D341Med (cell line): ENCODE measurements around the gene TBC1D26.
A peak's percentile ranks its signal among the peaks of the same experiment; 100 is the strongest.
"Not testable (repeated sequence)": the region's sequence is repeated elsewhere in the genome, so short reads cannot be mapped to it uniquely, and the experiment has no call there.

Experiments used
- DNase-seq: peaks from one replicate; pipeline ENCODE4 v3.0.0; 2012; ENCODE audit warnings: low spot score

TBC1D26 gene

GRCh38 chr17:15744074-15744676 lies 12.1 kb downstream of the TBC1D26 start:
- no peak for DNase-seq

GRCh38 chr17:15744885-15745284 lies 12.8 kb downstream of the TBC1D26 start:
- DNase-seq = peak; percentile 14

GRCh38 chr17:15749403-15749802 lies 17.3 kb downstream of the TBC1D26 start:
- not testable (repeated sequence) for DNase-seq

GRCh38 chr17:15768865-15769533 lies 36.9 kb downstream of the TBC1D26 start:
- DNase-seq = not testable (repeated sequence)

GRCh38 chr17:15770679-15771078 lies 38.6 kb downstream of the TBC1D26 start:
- not testable (repeated sequence) for DNase-seq

GRCh38 chr17:15776871-15777270 lies 44.8 kb downstream of the TBC1D26 start:
- no peak for DNase-seq

- DNase-seq = no peak
These were observed 45.2 kb downstream of the TBC1D26 start for GRCh38 chr17:15777297-15777696.

- DNase-seq = no peak
These were observed 45.6 kb downstream of the TBC1D26 start for GRCh38 chr17:15777717-15778116.

GRCh38 chr17:15779119-15779518 lies 47.0 kb downstream of the TBC1D26 start:
- DNase-seq = no peak

GRCh38 chr17:15780188-15780587 lies 48.1 kb downstream of the TBC1D26 start:
- no peak for DNase-seq

GRCh38 chr17:15782866-15783265 lies 50.8 kb downstream of the TBC1D26 start:
- DNase-seq = peak; percentile 2

GRCh38 chr17:15783461-15783860 lies 51.4 kb downstream of the TBC1D26 start:
- DNase-seq = no peak

GRCh38 chr17:15784351-15784750 lies 52.3 kb downstream of the TBC1D26 start:
- DNase-seq = not testable (repeated sequence)

GRCh38 chr17:15787363-15788075 lies 55.4 kb downstream of the TBC1D26 start:
- not testable (repeated sequence) for DNase-seq

GRCh38 chr17:15788365-15788764 lies 56.3 kb downstream of the TBC1D26 start:
- DNase-seq = not testable (repeated sequence)
